ENCODE measurements around the gene IFNL4. TPM values are rescaled to one million over a fixed set of nuclear protein-coding genes. Genes with fewer than 3 reads are reported as not detected.

The IFNL4 gene
- total RNA-seq, 1 experiment from 2014 or later = not detected

DNA sequence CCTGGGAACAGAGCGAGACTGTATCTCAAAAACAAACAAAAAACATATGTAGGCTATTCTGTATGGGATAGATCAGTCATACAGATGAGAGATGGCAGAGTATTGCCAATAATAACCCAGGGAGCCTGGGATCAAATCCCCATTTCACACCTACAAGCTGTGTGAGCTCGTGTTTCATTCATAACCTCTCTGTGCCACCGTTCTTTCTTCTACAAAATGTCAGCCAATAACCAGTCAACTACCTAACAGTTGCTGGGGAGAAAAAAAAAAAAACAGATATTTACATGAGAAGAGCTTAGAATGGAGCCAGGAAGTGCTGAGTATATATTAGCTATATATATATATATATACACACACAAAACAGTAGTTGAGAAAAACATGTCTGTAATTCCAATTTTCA, 13.0 kb upstream of the IFNL4 start:
- CTCF ChIA-PET = no interaction called here

DNA sequence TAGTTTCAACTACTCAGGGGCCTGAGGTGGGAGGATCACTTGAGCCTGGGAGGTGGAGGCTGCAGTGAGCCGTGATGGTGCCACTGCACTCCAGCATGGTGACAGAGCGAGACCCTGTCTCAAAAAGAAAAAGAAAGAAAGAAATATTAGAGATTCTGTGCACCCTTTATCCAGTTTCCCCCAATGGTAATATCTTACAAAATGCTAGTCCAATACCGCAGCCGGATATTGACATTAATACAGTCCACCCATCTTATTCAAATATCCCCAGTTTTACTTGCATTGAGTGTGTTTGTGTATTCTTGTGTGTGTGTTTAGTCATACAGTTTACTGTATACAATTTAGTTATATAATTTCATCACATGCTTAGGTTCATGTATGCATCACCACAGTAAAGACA, 8.6 kb upstream of the IFNL4 start:
- peaks cover 28% of the 10 kb centered on the region for H3K27me3 Mint-ChIP-seq (ENCODE audit: unreplicated experiment)
- BruUV-seq (replicated peaks) = no TSS peak

More for the DNA sequence above, 13.0 kb upstream of the IFNL4 start:
- Mint-ChIP-seq H3K27ac (ENCODE audit: unreplicated experiment) (no peak overlapping the region), H3K4me3 (ENCODE audit: low read depth, unreplicated experiment) (no peak overlapping the region), H3K9me3 (ENCODE audit: low read depth, unreplicated experiment) (no peaks in the 10 kb centered on the region), H3K4me1 (ENCODE audit: low read depth, unreplicated experiment) (peaks cover 15% of the 10 kb centered on the region), H3K36me3 (ENCODE audit: insufficient read depth, unreplicated experiment) (peaks cover 4% of the 10 kb centered on the region), H3K27me3 (ENCODE audit: unreplicated experiment) (peaks cover 32% of the 10 kb centered on the region)
- no peak for DNase-seq
- intact Hi-C loops (cut with micrococcal nuclease; ENCODE audit: unreplicated experiment) = loop anchor here (10.0 kb wide), 1 partner anchor 47 kb away; no protein-coding TSS in a partner anchor
- no TSS peak for BruUV-seq (replicated peaks)
- TF ChIP-seq, protein P1, sequence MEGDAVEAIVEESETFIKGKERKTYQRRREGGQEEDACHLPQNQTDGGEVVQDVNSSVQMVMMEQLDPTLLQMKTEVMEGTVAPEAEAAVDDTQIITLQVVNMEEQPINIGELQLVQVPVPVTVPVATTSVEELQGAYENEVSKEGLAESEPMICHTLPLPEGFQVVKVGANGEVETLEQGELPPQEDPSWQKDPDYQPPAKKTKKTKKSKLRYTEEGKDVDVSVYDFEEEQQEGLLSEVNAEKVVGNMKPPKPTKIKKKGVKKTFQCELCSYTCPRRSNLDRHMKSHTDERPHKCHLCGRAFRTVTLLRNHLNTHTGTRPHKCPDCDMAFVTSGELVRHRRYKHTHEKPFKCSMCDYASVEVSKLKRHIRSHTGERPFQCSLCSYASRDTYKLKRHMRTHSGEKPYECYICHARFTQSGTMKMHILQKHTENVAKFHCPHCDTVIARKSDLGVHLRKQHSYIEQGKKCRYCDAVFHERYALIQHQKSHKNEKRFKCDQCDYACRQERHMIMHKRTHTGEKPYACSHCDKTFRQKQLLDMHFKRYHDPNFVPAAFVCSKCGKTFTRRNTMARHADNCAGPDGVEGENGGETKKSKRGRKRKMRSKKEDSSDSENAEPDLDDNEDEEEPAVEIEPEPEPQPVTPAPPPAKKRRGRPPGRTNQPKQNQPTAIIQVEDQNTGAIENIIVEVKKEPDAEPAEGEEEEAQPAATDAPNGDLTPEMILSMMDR (IDR thresholded peaks at IDR 0.05; ENCODE audit: unreplicated experiment) = no peak

DNA sequence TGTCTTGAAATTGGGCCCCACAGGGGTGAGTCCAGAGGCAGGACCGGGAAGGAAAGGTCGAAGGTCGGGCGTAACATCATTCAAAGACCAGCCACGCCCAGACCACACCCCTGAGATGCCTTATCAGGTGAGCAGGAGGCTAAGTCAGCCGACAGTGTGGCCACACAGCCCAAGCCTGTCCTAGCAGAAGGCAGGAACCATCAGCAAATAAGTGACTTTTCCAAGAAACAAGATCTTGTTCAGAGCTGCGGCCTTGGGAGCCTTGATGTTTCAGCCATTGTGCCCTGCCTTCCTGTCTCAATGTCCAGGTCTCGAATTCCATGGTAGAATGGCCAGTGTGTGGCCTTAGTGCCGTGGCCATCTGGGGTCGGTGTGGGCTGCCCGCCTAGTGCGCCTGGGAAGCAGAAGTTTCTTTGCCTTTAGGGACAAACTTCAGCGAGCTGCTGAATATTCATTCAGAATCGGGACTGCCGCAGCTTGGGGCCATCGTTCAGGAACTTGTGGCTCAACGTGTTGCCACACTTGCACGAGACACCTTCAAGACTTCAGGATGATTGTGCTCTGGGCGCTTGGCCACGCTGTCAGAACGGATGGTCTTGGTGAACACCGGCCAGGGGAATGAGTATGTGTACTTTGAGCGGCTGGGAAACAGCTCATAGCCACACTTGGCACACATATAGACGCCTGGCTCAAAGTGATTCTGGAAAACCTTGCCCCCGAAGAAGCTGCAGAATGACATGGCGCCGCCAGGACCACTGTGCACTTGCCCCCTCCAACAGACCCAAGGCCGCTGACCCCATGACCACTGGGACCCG, 6.1 kb upstream of the IFNL4 start:
- Mint-ChIP-seq H3K36me3 (ENCODE audit: insufficient read depth, unreplicated experiment) (peaks cover 4% of the 10 kb centered on the region), H3K27me3 (ENCODE audit: unreplicated experiment) (peaks cover 44% of the 10 kb centered on the region), H3K9me3 (ENCODE audit: low read depth, unreplicated experiment) (no peaks in the 10 kb centered on the region), H3K27ac (ENCODE audit: unreplicated experiment) (no peak overlapping the region), H3K4me1 (ENCODE audit: low read depth, unreplicated experiment) (peaks cover 10% of the 10 kb centered on the region), H3K4me3 (ENCODE audit: low read depth, unreplicated experiment) (no peak overlapping the region)
- DNase-seq = no peak
- intact Hi-C loops (cut with micrococcal nuclease; ENCODE audit: unreplicated experiment) = no loop called here
- TF ChIP-seq, protein P1 (IDR thresholded peaks at IDR 0.05; ENCODE audit: unreplicated experiment) = no peak
- CTCF ChIA-PET = interaction anchor here (0.7 kb wide), 1 partner anchor 181 kb away, joined by 3 read pairs; the partner anchor contains the start of gene RPS16
- BruUV-seq (replicated peaks) = no TSS peak

More for the DNA sequence above, 8.6 kb upstream of the IFNL4 start:
- H3K36me3 Mint-ChIP-seq (ENCODE audit: insufficient read depth, unreplicated experiment) = peaks cover 4% of the 10 kb centered on the region
- no peak for DNase-seq
- TF ChIP-seq, protein P1 (IDR thresholded peaks at IDR 0.05; ENCODE audit: unreplicated experiment) = no peak
- no peaks in the 10 kb centered on the region for H3K9me3 Mint-ChIP-seq (ENCODE audit: low read depth, unreplicated experiment)
- H3K4me1 Mint-ChIP-seq (ENCODE audit: low read depth, unreplicated experiment) = peaks cover 10% of the 10 kb centered on the region
- intact Hi-C loops (cut with micrococcal nuclease; ENCODE audit: unreplicated experiment) = no loop called here
- no peak overlapping the region for H3K4me3 Mint-ChIP-seq (ENCODE audit: low read depth, unreplicated experiment)
- H3K27ac Mint-ChIP-seq (ENCODE audit: unreplicated experiment) = no peak overlapping the region
- CTCF ChIA-PET = interaction anchor here (0.7 kb wide), 1 partner anchor 43 kb away, joined by 3 read pairs; no protein-coding TSS in a partner anchor

DNA sequence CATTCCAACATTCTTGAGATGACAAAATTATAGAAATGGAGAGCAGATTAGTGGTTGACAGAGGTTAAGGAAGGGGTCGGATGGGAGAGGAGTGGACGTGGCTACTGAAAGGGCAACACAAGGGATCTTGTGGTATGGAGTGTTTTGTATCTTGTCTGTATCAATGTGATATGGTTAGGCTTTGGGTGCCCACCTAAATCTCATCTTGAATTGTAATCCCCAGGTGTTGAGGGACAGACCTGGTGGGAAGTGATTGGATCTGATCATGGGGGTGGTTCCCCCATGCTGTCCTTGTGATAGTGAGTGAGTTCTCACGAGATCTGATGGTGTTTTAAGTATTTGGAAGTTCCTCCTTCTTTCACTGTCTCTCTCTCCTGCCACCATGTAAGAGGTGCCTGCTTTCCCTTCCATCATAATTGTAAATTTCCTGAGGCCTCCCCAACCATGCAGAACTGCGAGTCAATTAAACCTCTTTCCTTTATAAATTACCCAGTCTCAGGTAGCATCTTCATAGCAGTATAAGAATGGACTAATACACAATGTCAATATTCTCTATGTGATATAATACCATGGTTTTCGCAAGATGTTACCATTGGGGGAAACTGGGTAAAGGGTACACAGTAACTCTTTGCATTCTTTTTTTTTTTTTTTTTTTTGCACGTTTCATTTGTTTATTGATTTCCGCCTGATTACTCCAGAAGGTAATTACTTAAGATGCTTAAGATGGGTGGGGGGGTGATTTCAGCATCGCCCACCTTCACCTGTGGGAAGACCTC, 4.9 kb upstream of the IFNL4 start:
- TF ChIP-seq, protein P1 (IDR thresholded peaks at IDR 0.05; ENCODE audit: unreplicated experiment) = no peak
- peaks cover 4% of the 10 kb centered on the region for H3K36me3 Mint-ChIP-seq (ENCODE audit: insufficient read depth, unreplicated experiment)

More for the DNA sequence above, 4.9 kb upstream of the IFNL4 start:
- H3K27me3 Mint-ChIP-seq (ENCODE audit: unreplicated experiment) = peaks cover 56% of the 10 kb centered on the region
- no TSS peak for BruUV-seq (replicated peaks)
- peaks cover 9% of the 10 kb centered on the region for H3K4me1 Mint-ChIP-seq (ENCODE audit: low read depth, unreplicated experiment)
- CTCF ChIA-PET = interaction anchor here (0.7 kb wide), 1 partner anchor 182 kb away, joined by 3 read pairs; the partner anchor contains the start of gene RPS16
- intact Hi-C loops (cut with micrococcal nuclease; ENCODE audit: unreplicated experiment) = no loop called here
- H3K4me3 Mint-ChIP-seq (ENCODE audit: low read depth, unreplicated experiment) = no peak overlapping the region
- DNase-seq = no peak
- no peaks in the 10 kb centered on the region for H3K9me3 Mint-ChIP-seq (ENCODE audit: low read depth, unreplicated experiment)
- no peak overlapping the region for H3K27ac Mint-ChIP-seq (ENCODE audit: unreplicated experiment)

Measured in Calu3 (cell line).